DOHH2 (cell line): Measurements from ENCODE around the gene JAML.

Experiments
- H3F3A ChIP-seq: fragments of 200-600 bp; sonication (generic), shearing (Covaris generic); 2 replicates; pipeline ENCODE4 v1.6.0; 2016; ENCODE audit warnings: antibody characterized with exemption, mild to moderate bottlenecking; ENCODE audit not compliant: control insufficient read depth, insufficient read depth
- H3K27ac ChIP-seq: fragments of 200-600 bp; sonication (generic); 2 replicates; pipeline ENCODE4 v1.5.1; 2014; ENCODE audit warnings: low read depth, mild to moderate bottlenecking, low read length, moderate library complexity
- H3K27me3 ChIP-seq: fragments of 200-600 bp; sonication (generic); 2 replicates; pipeline ENCODE4 v1.6.1; 2014; ENCODE audit warnings: mild to moderate bottlenecking, low read length, mixed read lengths; ENCODE audit not compliant: control insufficient read depth
- H3K36me3 ChIP-seq: fragments of 200-600 bp; sonication (generic); 2 replicates; pipeline ENCODE4 v1.6.1; 2014; ENCODE audit warnings: mild to moderate bottlenecking, low read length, moderate library complexity, mixed read lengths; ENCODE audit not compliant: control insufficient read depth
- H3K4me1 ChIP-seq: fragments of 200-600 bp; sonication (generic); 2 replicates; pipeline ENCODE4 v1.6.1; 2014; ENCODE audit warnings: mild to moderate bottlenecking, low read length, mixed read lengths; ENCODE audit not compliant: control insufficient read depth
- H3K4me2 ChIP-seq: fragments of 200-600 bp; sonication (generic); 2 replicates; pipeline ENCODE4 v1.6.0; 2014; ENCODE audit warnings: mild to moderate bottlenecking, low read length, moderate library complexity
- H3K4me3 ChIP-seq: fragments of 200-600 bp; sonication (generic); 2 replicates; pipeline ENCODE4 v1.5.1; 2014; ENCODE audit warnings: mild to moderate bottlenecking, low read length, mixed read lengths
- H3K79me2 ChIP-seq: fragments of 200-600 bp; sonication (generic); 2 replicates; pipeline ENCODE4 v1.6.1; 2014; ENCODE audit warnings: mild to moderate bottlenecking, low read length, mixed read lengths; ENCODE audit not compliant: control insufficient read depth
- H3K9me2 ChIP-seq: fragments of 200-600 bp; sonication (generic); replicated peaks from 2 replicates; pipeline ENCODE4 v1.6.1; 2014; ENCODE audit warnings: mild to moderate bottlenecking, low read length, mixed read lengths; ENCODE audit not compliant: control insufficient read depth
- H3K9me3 ChIP-seq: fragments of 200-600 bp; sonication (generic); 2 replicates; pipeline ENCODE4 v1.6.1; 2014; ENCODE audit warnings: antibody characterized with exemption, low read length, mixed read lengths; ENCODE audit not compliant: control insufficient read depth, insufficient read depth
- H4K20me1 ChIP-seq: fragments of 200-600 bp; sonication (generic); 2 replicates; pipeline ENCODE4 v1.6.0; 2014; ENCODE audit warnings: low read depth, mild to moderate bottlenecking, antibody characterized with exemption, low read length, moderate library complexity; ENCODE audit not compliant: control insufficient read depth, insufficient read depth
- CTCF ChIP-seq: fragments of 200-600 bp; sonication (generic); IDR thresholded peaks from one replicate; pipeline ENCODE4 v1.5.1; 2014; ENCODE audit warnings: antibody characterized with exemption, mild to moderate bottlenecking, low read depth, low read length; ENCODE audit not compliant: poor library complexity, severe bottlenecking
- EZH2phosphoT487 ChIP-seq: fragments of 200-600 bp; sonication (generic); IDR thresholded peaks from 2 replicates; pipeline ENCODE4 v1.6.1; 2017; ENCODE audit warnings: borderline replicate concordance, mild to moderate bottlenecking, antibody characterized with exemption, low read length, moderate library complexity, mixed read lengths

The JAML gene

GRCh38 chr11:118170882-118171268, 53.9 kb downstream of the JAML start:
- TF ChIP-seq CTCF = no peak

GRCh38 chr11:118170231-118170630, 54.6 kb downstream of the JAML start:
- no peak for TF ChIP-seq EZH2phosphoT487
- TF ChIP-seq CTCF = no peak
- Histone ChIP-seq H3F3A (no peaks in the 10 kb centered on the region), H3K4me1 (0 out of 2 replicates have a peak, but pooled peaks cover 2% of the 10 kb centered on the region), H3K4me2 (no peak overlapping the region), H3K36me3 (no peaks in the 10 kb centered on the region), H3K79me2 (no peaks in the 10 kb centered on the region), H3K9me2 (no peaks in the 10 kb centered on the region), H3K4me3 (no peak overlapping the region), H3K27me3 (peaks cover 7% of the 10 kb centered on the region; the same call in 1 of the 2 replicates), H3K27ac (no peak overlapping the region), H3K9me3 (no peaks in the 10 kb centered on the region), H4K20me1 (no peaks in the 10 kb centered on the region)

More at GRCh38 chr11:118170882-118171268, 53.9 kb downstream of the JAML start:
- peaks cover 5% of the 10 kb centered on the region; the same call in 1 of the 2 replicates for H3K27me3 ChIP-seq
- peaks cover 2% of the 10 kb centered on the region; the same call in 1 of the 2 replicates for H3K4me1 ChIP-seq
- no peaks in the 10 kb centered on the region for H3K79me2 ChIP-seq
- H3K36me3 ChIP-seq = no peaks in the 10 kb centered on the region
- H3K9me2 ChIP-seq = no peaks in the 10 kb centered on the region
- no peaks in the 10 kb centered on the region for H3F3A ChIP-seq
- H4K20me1 ChIP-seq = no peaks in the 10 kb centered on the region
- H3K4me2 ChIP-seq = no peak overlapping the region
- H3K9me3 ChIP-seq = no peaks in the 10 kb centered on the region
- no peak overlapping the region for H3K27ac ChIP-seq
- H3K4me3 ChIP-seq = no peak overlapping the region

GRCh38 chr11:118169300-118170140, 55.3 kb downstream of the JAML start:
- Histone ChIP-seq H3K4me2 (no peak overlapping the region), H3K27me3 (peaks cover 7% of the 10 kb centered on the region; the same call in 1 of the 2 replicates)

More at GRCh38 chr11:118169300-118170140, 55.3 kb downstream of the JAML start:
- Histone ChIP-seq H4K20me1 (no peaks in the 10 kb centered on the region), H3K79me2 (no peaks in the 10 kb centered on the region), H3K4me3 (no peak overlapping the region), H3K9me2 (no peaks in the 10 kb centered on the region), H3K4me1 (0 out of 2 replicates have a peak, but pooled peaks cover 2% of the 10 kb centered on the region), H3K36me3 (no peaks in the 10 kb centered on the region), H3F3A (no peaks in the 10 kb centered on the region), H3K9me3 (no peaks in the 10 kb centered on the region), H3K27ac (no peak overlapping the region)
- TF ChIP-seq CTCF = no peak
- TF ChIP-seq EZH2phosphoT487 = no peak
